Body of pancreas (tissue), 4 donors: ENCODE data around the gene SLC35F3.

Source experiments
- POLR2A ChIP-seq, 3 donors: fragments of 450-650 bp; IDR thresholded peaks; one replicate each; pipeline ENCODE4 v1.6.1; 2016; ENCODE audit warnings: antibody characterized with exemption in 3 of 3, mild to moderate bottlenecking in 2 of 3
- TF ChIP-seq, protein P1 (sequence below), 7 experiments: fragments of 450-650 bp in 4 of 7; fragments of 200-600 bp in 3 of 7; sonication (generic) in 3 of 7; IDR thresholded peaks; one replicate each; pipeline ENCODE4 v1.5.1; 2016 to 2019; ENCODE audit warnings: antibody characterized with exemption in 7 of 7

- TF ChIP-seq, protein P1, sequence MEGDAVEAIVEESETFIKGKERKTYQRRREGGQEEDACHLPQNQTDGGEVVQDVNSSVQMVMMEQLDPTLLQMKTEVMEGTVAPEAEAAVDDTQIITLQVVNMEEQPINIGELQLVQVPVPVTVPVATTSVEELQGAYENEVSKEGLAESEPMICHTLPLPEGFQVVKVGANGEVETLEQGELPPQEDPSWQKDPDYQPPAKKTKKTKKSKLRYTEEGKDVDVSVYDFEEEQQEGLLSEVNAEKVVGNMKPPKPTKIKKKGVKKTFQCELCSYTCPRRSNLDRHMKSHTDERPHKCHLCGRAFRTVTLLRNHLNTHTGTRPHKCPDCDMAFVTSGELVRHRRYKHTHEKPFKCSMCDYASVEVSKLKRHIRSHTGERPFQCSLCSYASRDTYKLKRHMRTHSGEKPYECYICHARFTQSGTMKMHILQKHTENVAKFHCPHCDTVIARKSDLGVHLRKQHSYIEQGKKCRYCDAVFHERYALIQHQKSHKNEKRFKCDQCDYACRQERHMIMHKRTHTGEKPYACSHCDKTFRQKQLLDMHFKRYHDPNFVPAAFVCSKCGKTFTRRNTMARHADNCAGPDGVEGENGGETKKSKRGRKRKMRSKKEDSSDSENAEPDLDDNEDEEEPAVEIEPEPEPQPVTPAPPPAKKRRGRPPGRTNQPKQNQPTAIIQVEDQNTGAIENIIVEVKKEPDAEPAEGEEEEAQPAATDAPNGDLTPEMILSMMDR (IDR thresholded peaks at IDR 0.05), result no peak
- no peak for TF ChIP-seq POLR2A (IDR thresholded peaks at IDR 0.05)
Observed at GRCh38 chr1:234253732-234254131, 349.3 kb downstream of the SLC35F3 start.
